Lung (tissue), 16 donors: ENCODE results near the gene RNF150. TPM values are rescaled to one million over a fixed set of nuclear protein-coding genes. Genes with fewer than 3 reads are reported as not detected.

ENCODE experiments used
- ATAC-seq: fragments of 200-7000 bp; cut with Tn5 transposase; one replicate; pipeline ENCODE4 v1.9.1; 2020; ENCODE audit warnings: moderate number of reproducible peaks; ENCODE audit not compliant: insufficient read depth, low FRiP score
- DNase-seq, 3 donors: peaks; one replicate each; pipeline ENCODE4 v3.0.0-alpha.2; 2013 to 2017
- H3K27ac ChIP-seq, 2 donors: one replicate each; pipeline ENCODE4 v1.5.1; 2013; ENCODE audit warnings: mild to moderate bottlenecking in 2 of 2, moderate library complexity in 2 of 2, control low read depth in 1 of 2, inconsistent platforms in 1 of 2, low read depth in 1 of 2, low read length in 1 of 2
- H3K27me3 ChIP-seq, 3 donors: one replicate each; pipeline ENCODE4 v1.5.1; 2013; ENCODE audit warnings: low read length in 2 of 3; ENCODE audit not compliant: control insufficient read depth in 3 of 3, insufficient read depth in 3 of 3
- H3K36me3 ChIP-seq, 4 donors: one replicate each; pipeline ENCODE4 v1.5.1; 2013; ENCODE audit warnings: low read length in 4 of 4, mild to moderate bottlenecking in 1 of 4, moderate library complexity in 1 of 4; ENCODE audit not compliant: control insufficient read depth in 4 of 4, insufficient read depth in 4 of 4
- H3K4me1 ChIP-seq, 5 donors: one replicate each; pipeline ENCODE4 v1.5.1; 2013; ENCODE audit warnings: low read length in 5 of 5, mild to moderate bottlenecking in 2 of 5, moderate library complexity in 1 of 5; ENCODE audit not compliant: control insufficient read depth in 5 of 5, insufficient read depth in 5 of 5
- H3K4me3 ChIP-seq: one replicate; pipeline ENCODE4 v1.5.1; 2013; ENCODE audit warnings: mild to moderate bottlenecking, control low read depth, moderate library complexity
- H3K9ac ChIP-seq, 2 donors: one replicate each; pipeline ENCODE4 v1.5.1; 2013; ENCODE audit warnings: low read length in 2 of 2, control low read depth in 1 of 2; ENCODE audit not compliant: insufficient read depth in 1 of 2
- H3K9me3 ChIP-seq, 4 donors: one replicate each; pipeline ENCODE4 v1.5.1; 2013; ENCODE audit warnings: low read length in 3 of 4, mild to moderate bottlenecking in 1 of 4, moderate library complexity in 1 of 4; ENCODE audit not compliant: control insufficient read depth in 4 of 4, insufficient read depth in 3 of 4
- WGBS, 2 donors: extraction: QIAGEN DNeasy Blood & Tissue Kit; methylation state at CpG; one replicate each; pipeline ENCODE4 v1.1.7; 2013; 5-methylcytosine and 5-hydroxymethylcytosine counted together
- long read RNA-seq, 5 donors: transcript quantifications; one replicate each; lab custom pipeline, GENCODE V29; 2026
- polyA plus RNA-seq, 2 donors: library from polyadenylated mRNA; stranded (reverse); fragments of 200-250 nt; gene quantifications; one replicate each; pipeline ENCODE4 v1.2.1, GENCODE V29; 2013
- total RNA-seq, 2 donors: library from RNA; depleted of rRNA in 1 of 2; stranded (reverse); fragments of >200 nt in 1 of 2; gene quantifications; one replicate each; pipeline ENCODE4 v1.2.1, GENCODE V29; 2014 to 2021
- TF ChIP-seq, protein P1 (sequence below): IDR thresholded peaks from 2 replicates; pipeline ENCODE4 v1.5.1; 2012; ENCODE audit warnings: mild to moderate bottlenecking; ENCODE audit errors: control extremely low read depth, extremely low read depth
- donor health status: control.
- donor health status: control.
- donor health status: Bipolar disorder and iron deficiency.
- donor health status: healthy.
- donor health status: DM: yes; HTN: yes; CAD: no.

The RNF150 gene
- total RNA-seq (10 to 100 TPM in 1 of 2 donors, 1 to 10 TPM in 1; 3.7 to 19.3 TPM), polyA plus RNA-seq (under 1 TPM; 0.18 to 0.46 TPM)
- long read RNA-seq, donor 1, full-length matches to known transcripts: 2 of 2 reads
- long read RNA-seq, donor 1, partial matches to known transcripts: 0 of 2 reads
- long read RNA-seq, donor 1, other reads (novel, unspliced or antisense): 0 of 2 reads
- long read RNA-seq, donor 2, partial matches to known transcripts: 5 of 5 reads
- long read RNA-seq, donor 2, other reads (novel, unspliced or antisense): 0 of 5 reads
- long read RNA-seq, donor 3, full-length matches to known transcripts: 2 of 2 reads
- long read RNA-seq, donor 3, partial matches to known transcripts: 0 of 2 reads
- long read RNA-seq, donor 3, other reads (novel, unspliced or antisense): 0 of 2 reads
- long read RNA-seq, donor 4, full-length matches to known transcripts: 2 of 2 reads
- long read RNA-seq, donor 4, partial matches to known transcripts: 0 of 2 reads
- long read RNA-seq, donor 4, other reads (novel, unspliced or antisense): 0 of 2 reads
- long read RNA-seq, donor 5, full-length matches to known transcripts: 1 of 1 reads
- long read RNA-seq, donor 5, partial matches to known transcripts: 0 of 1 reads
- long read RNA-seq, donor 5, other reads (novel, unspliced or antisense): 0 of 1 reads

DNA sequence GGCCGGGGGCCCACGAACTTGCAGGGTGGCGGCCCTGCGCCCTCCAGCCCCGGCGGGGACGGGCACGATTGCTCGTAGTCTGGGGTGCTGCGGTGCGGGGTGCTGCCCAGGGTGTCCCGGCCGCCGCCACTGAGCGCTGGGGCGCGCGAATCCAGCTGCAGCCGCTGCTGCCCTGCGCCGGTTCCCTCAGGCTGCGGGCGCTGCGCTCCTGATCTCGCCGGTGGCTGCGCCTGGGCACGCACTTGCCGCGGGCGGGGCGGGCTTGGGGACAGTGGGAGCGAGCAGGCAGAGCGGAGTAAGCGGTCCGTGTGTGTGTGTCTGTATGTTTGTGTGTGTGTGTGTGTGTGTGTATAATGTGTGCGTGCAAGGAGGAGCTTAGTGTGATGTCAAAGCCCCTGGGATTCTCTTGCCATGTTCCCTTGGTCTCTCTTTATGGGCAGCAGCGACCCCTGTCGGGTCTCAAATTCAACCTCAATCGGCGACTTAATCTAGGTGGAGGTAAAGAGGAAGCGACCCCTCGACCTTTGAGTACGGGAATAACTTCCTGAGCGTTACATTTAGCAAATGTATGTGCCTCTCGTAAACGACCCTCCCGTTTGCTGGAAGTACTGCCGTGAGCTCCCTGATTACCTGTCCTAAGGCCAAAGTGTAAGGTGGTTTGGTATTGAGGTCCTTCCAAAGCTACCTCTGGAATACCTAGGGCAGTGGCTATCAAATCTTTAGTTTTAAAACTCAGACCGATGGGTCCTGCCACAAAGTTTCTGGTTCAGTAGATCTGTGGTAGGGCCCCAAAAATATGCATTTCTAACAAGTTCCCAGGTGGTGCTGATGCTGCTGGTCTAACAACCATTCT lies at the start of gene RNF150:
TSS of gene RNF150 (minus strand) at position 324 of the 853 bp plus-strand sequence.
- peaks cover 0 to 39% (median 10%) of the 10 kb centered on the region in 5 donors for H3K4me1 ChIP-seq
- ATAC-seq (peak; percentile 77), DNase-seq (peak; percentile 91 to 97 (median 95))
- H3K9ac ChIP-seq: peak within 1 kb of the TSS; percentile 32 to 77
- WGBS, 2 donors: 2 to 3% methylated on average over 30 to 50 of the region's 50 CpGs
- TF ChIP-seq, protein P1, sequence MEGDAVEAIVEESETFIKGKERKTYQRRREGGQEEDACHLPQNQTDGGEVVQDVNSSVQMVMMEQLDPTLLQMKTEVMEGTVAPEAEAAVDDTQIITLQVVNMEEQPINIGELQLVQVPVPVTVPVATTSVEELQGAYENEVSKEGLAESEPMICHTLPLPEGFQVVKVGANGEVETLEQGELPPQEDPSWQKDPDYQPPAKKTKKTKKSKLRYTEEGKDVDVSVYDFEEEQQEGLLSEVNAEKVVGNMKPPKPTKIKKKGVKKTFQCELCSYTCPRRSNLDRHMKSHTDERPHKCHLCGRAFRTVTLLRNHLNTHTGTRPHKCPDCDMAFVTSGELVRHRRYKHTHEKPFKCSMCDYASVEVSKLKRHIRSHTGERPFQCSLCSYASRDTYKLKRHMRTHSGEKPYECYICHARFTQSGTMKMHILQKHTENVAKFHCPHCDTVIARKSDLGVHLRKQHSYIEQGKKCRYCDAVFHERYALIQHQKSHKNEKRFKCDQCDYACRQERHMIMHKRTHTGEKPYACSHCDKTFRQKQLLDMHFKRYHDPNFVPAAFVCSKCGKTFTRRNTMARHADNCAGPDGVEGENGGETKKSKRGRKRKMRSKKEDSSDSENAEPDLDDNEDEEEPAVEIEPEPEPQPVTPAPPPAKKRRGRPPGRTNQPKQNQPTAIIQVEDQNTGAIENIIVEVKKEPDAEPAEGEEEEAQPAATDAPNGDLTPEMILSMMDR: peak; percentile 27
- H3K27me3 ChIP-seq: peaks cover 0 to 16% (median 0%) of the 10 kb centered on the region in 3 donors
- H3K9me3 ChIP-seq: peaks cover 0 to 5% (median 0%) of the 10 kb centered on the region in 4 donors
- H3K36me3 ChIP-seq: no peaks in the 10 kb centered on the region
- H3K27ac ChIP-seq: peak within 1 kb of the TSS; percentile 77 to 97
- peak within 1 kb of the TSS; percentile 72 for H3K4me3 ChIP-seq

DNA sequence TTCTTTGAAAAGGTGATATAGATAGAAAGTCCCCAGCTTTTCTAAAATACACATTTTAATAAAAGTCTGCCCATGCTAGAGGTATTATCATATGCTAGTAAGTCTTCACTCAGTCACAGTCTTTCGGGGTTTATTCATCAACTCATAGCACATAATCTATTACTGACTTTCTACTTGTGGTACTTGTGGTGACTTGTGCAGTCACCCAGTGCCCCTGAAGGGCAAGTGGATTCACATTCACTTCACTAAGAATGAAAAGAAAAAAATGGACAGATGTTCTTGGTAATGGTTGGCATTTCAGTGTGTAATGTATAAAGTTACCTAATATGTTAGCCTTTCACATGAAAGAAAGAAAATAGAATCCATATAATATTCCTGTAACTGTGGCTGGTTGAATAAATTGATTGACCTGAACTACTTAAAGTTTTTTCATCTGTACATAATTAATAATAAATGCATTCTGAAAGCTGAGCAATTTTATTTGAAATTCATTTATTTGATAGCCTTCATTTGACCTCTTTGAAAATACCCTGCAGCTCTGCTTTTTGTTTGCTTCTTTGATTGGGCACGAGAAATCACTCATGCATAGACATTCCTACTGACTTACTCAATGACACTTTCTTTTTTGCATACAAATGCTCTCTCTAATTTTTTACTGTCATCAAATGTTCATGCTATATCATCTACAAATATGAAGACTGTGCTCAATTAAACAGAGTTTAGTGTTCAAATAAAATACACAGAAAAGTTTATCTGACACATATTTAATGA lies 47.9 kb upstream of the RNF150 start:
- Histone ChIP-seq H3K9ac (no peak overlapping the region), H3K27me3 (no peaks in the 10 kb centered on the region), H3K4me3 (no peak overlapping the region), H3K27ac (no peak overlapping the region), H3K36me3 (no peaks in the 10 kb centered on the region), H3K9me3 (no peaks in the 10 kb centered on the region), H3K4me1 (no peaks in the 10 kb centered on the region)
- TF ChIP-seq, protein P1: no peak
- ATAC-seq: no peak
- no peak for DNase-seq
- WGBS, 2 donors: 86 to 92% methylated on average over 2 of the region's 2 CpGs

DNA sequence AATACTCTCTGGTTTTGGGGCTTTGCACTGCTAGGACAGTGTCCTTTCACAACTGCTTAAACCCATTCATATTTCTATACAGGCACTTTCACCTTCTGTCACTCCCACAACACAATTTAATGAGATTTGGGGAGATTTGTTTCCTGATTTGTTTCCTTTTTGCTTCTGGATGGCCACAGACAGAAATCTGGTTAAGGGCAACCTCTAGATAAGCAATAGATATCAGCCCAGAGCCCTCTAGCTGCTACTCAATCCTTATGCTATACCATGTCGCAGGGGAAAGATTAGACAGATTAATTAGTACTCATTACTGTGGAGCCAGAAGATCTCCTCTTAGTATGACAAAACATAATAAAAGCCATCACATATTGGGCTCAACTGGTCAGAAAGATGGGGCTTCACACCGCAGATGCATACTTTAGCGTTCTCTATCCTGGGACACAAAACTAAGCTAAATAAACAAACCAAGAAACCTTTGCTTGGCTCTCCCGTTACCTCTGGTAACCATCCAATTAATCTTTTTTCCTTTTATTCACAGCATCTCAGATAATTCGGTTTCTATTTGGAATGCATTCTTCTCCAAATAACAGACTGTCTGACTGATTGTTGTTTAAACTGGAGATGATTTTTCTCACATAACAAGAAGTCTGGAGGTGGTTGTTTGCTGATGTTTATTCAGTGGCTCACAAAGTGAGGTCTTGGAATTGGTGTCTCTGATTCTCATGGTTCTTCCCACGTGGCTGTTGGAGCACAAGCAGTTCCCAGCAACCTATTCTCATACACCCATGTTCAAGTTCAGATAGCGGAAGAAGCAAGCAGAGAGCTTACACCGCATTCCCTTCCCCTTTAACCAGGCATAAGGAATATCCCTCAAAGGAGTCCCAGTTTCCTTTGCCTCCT lies 46.5 kb upstream of the RNF150 start:
- TF ChIP-seq, protein P1: no peak
- ATAC-seq: no peak
- Histone ChIP-seq H3K9ac (no peak overlapping the region), H3K9me3 (no peaks in the 10 kb centered on the region), H3K27ac (no peak overlapping the region), H3K4me1 (no peaks in the 10 kb centered on the region), H3K27me3 (no peaks in the 10 kb centered on the region), H3K4me3 (no peak overlapping the region), H3K36me3 (no peaks in the 10 kb centered on the region)
- WGBS, 2 donors: 52 to 67% methylated on average over 8 of the region's 8 CpGs
- no peak for DNase-seq
